HuH-7.5 (cell line): ENCODE results near the gene CNIH2.

Source experiments
- DNase-seq: peaks from one replicate; pipeline ENCODE4 v3.0.0; 2011; ENCODE audit warnings: low spot score

The CNIH2 gene

GRCh38 chr11:66331542-66332370 lies 53.8 kb downstream of the CNIH2 start:
- DNase-seq = no peak

- no peak for DNase-seq
These were observed 54.6 kb downstream of the CNIH2 start for GRCh38 chr11:66332371-66333219.

- DNase-seq = no peak
These were observed 55.4 kb downstream of the CNIH2 start for GRCh38 chr11:66333220-66333877.
